ENCODE data around the gene NUDCD3. TPM values are rescaled to one million over a fixed set of nuclear protein-coding genes. Genes with fewer than 3 reads are reported as not detected.

NUDCD3 gene
- total RNA-seq, 1 donor = 54.3 TPM

DNA sequence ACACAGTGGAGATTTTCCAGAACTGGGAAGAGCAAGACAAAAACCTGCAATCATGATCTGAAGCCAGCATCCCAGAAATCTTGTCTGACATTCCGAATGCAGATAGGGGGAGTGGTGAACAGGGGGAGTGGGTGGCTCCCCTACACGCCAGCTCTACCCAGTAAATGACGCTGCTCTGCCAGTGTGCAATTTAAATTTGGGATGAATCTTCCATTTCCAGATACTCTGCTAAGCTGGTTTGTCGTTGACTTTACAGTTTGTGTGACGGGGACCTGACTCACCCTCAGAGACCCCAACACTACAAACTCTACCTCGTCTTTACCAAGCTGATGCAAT is 96.4 kb downstream of the NUDCD3 start:
- Histone ChIP-seq H3K79me2 (ENCODE audit: insufficient read depth, low read length) (no peaks in the 10 kb centered on the region), H4K20me1 (ENCODE audit: insufficient read depth, low read length) (peaks cover 7% of the 10 kb centered on the region), H3K27me3 (ENCODE audit: insufficient read depth, low read length) (no peaks in the 10 kb centered on the region), H3K27ac (ENCODE audit: low read depth, low read length) (no peak overlapping the region), H3K4me2 (ENCODE audit: insufficient read depth, low read length) (no peak overlapping the region), H3K36me3 (ENCODE audit: insufficient read depth, low read length) (peaks cover 31% of the 10 kb centered on the region), H3K9me3 (ENCODE audit: low read depth, low read length) (no peaks in the 10 kb centered on the region), H2AFZ (ENCODE audit: low read length) (no peak overlapping the region), H3K4me1 (ENCODE audit: insufficient read depth, low read length) (peaks cover 2% of the 10 kb centered on the region), H3K4me3 (ENCODE audit: insufficient read depth, low read length) (no peak overlapping the region)
- no peak for DNase-seq (ENCODE audit: insufficient read length, low spot score, missing footprints)
- TF ChIP-seq, protein P1, sequence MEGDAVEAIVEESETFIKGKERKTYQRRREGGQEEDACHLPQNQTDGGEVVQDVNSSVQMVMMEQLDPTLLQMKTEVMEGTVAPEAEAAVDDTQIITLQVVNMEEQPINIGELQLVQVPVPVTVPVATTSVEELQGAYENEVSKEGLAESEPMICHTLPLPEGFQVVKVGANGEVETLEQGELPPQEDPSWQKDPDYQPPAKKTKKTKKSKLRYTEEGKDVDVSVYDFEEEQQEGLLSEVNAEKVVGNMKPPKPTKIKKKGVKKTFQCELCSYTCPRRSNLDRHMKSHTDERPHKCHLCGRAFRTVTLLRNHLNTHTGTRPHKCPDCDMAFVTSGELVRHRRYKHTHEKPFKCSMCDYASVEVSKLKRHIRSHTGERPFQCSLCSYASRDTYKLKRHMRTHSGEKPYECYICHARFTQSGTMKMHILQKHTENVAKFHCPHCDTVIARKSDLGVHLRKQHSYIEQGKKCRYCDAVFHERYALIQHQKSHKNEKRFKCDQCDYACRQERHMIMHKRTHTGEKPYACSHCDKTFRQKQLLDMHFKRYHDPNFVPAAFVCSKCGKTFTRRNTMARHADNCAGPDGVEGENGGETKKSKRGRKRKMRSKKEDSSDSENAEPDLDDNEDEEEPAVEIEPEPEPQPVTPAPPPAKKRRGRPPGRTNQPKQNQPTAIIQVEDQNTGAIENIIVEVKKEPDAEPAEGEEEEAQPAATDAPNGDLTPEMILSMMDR (IDR thresholded peaks at IDR 0.05; ENCODE audit: extremely low read depth, low read depth, low read length) = no peak

DNA sequence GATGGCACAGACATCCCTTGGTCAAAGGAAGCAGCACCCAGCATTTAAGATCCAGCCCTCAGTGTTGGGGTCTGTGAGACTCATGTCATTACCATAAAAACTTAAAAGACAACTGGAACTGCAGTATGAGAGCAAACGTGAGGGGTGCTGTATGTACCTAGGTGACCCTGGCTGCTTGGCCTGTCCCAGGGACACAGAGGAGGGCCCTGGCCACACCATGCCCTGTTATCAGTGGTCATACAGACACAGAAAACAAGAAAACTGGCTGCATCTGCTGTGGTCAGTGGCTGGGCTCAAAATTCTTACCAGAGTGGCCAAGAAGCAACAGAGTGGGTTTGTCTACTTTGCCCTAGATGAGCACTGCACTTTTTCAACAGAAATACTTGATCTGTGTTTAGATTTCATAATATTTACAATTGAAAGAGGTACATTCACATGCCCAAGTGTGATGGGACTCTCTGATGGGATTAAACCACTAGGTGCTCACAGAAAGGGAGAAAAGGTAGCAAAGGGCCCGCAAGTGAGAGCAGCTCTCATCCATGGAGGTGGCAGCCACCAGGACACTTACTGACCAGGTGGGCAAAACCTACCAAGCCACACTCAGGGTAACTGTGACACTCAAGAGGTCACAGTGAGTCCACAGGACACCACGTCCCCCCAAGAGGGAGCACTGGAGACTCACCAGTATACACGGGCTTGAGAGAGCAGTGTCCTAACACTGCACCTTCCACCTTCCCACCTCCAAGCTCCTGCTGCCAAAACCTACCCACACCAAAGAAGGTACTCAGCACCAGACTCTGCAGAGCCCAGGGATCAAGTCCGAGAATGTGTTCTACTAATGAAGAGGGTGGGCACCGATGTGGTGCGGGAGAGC is 97.0 kb downstream of the NUDCD3 start:
- H4K20me1 ChIP-seq (ENCODE audit: insufficient read depth, low read length) = peaks cover under 1% of the 10 kb centered on the region
- no peak for DNase-seq (ENCODE audit: insufficient read length, low spot score, missing footprints)
- no peaks in the 10 kb centered on the region for H3K4me1 ChIP-seq (ENCODE audit: insufficient read depth, low read length)
- no peaks in the 10 kb centered on the region for H3K9me3 ChIP-seq (ENCODE audit: low read depth, low read length)
- no peaks in the 10 kb centered on the region for H3K27me3 ChIP-seq (ENCODE audit: insufficient read depth, low read length)
- H3K36me3 ChIP-seq (ENCODE audit: insufficient read depth, low read length) = peaks cover 34% of the 10 kb centered on the region
- H3K79me2 ChIP-seq (ENCODE audit: insufficient read depth, low read length) = no peaks in the 10 kb centered on the region
- no peak overlapping the region for H3K4me2 ChIP-seq (ENCODE audit: insufficient read depth, low read length)
- H2AFZ ChIP-seq (ENCODE audit: low read length) = no peak overlapping the region
- TF ChIP-seq, protein P1 (IDR thresholded peaks at IDR 0.05; ENCODE audit: extremely low read depth, low read depth, low read length) = no peak
- no peak overlapping the region for H3K27ac ChIP-seq (ENCODE audit: low read depth, low read length)
- H3K4me3 ChIP-seq (ENCODE audit: insufficient read depth, low read length) = no peak overlapping the region

DNA sequence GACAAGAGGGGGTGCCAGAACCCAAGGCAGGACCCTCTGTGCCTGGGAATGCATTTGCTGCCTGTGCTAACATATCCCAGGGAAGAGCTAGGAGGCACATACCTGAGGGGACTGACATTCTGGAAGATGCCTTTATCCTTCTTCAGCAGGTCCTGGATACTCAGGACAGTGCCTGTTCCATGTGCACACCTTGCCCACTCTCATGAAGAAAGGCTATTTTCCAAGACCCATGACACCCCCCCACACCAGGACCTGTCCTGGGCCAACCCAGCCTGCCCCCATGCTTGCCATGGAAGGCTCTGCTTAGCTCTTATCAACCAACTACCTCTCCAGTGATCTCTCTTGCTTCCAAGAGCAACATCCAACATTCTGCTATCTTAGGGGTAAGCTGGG is 97.8 kb downstream of the NUDCD3 start:
- H3K4me2 ChIP-seq (ENCODE audit: insufficient read depth, low read length) = no peak overlapping the region
- no peaks in the 10 kb centered on the region for H3K27me3 ChIP-seq (ENCODE audit: insufficient read depth, low read length)
- H3K4me3 ChIP-seq (ENCODE audit: insufficient read depth, low read length) = no peak overlapping the region
- no peak overlapping the region for H2AFZ ChIP-seq (ENCODE audit: low read length)
- DNase-seq (ENCODE audit: insufficient read length, low spot score, missing footprints) = no peak
- peaks cover 36% of the 10 kb centered on the region for H3K36me3 ChIP-seq (ENCODE audit: insufficient read depth, low read length)
- H3K9me3 ChIP-seq (ENCODE audit: low read depth, low read length) = no peaks in the 10 kb centered on the region
- H4K20me1 ChIP-seq (ENCODE audit: insufficient read depth, low read length) = no peaks in the 10 kb centered on the region
- no peaks in the 10 kb centered on the region for H3K4me1 ChIP-seq (ENCODE audit: insufficient read depth, low read length)
- H3K79me2 ChIP-seq (ENCODE audit: insufficient read depth, low read length) = no peaks in the 10 kb centered on the region
- H3K27ac ChIP-seq (ENCODE audit: low read depth, low read length) = no peak overlapping the region
- TF ChIP-seq, protein P1 (IDR thresholded peaks at IDR 0.05; ENCODE audit: extremely low read depth, low read depth, low read length) = no peak

DNA sequence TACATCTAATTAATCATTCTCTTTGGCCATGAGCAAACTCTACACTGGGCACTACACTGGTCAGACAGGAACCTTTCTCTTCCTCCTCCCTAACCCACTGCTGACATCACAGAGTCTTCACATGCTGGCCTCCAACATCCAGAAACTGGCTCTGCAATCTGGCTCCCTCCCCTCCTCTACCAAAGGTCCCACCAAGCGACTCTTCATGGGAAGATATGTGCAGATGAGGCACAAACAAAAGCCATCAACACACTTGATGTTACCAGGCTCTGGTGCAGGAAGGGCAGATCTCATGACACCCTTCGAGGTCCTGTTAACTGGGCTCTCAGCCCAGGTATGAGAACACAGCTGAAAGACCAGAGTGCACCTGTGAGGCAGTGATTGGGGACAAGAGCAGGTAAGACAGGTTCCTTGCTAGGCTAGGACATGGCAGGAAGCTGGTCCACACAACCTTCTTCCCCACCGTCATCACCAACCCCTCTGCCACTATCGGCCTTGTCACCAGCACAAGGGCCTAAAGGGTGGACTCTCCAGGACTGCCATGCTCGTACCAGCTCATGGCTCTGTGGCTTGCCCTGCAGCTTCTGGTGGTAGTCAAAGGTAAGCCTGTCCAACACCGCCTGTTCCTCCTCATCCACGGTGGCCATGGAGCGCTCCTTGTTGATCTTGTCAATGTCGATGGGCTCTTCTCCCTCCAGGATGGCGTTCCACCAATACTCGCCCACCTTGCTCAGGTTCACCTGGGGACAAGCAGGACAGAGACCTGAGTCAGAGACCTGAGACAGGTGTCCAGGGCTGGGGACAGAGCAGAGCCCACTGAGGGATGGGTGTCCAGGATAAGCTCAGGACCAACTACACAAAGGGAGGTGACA is 98.5 kb downstream of the NUDCD3 start:
- no peak overlapping the region for H2AFZ ChIP-seq (ENCODE audit: low read length)
- H3K4me2 ChIP-seq (ENCODE audit: insufficient read depth, low read length) = no peak overlapping the region
- H3K4me3 ChIP-seq (ENCODE audit: insufficient read depth, low read length) = no peak overlapping the region
- H3K79me2 ChIP-seq (ENCODE audit: insufficient read depth, low read length) = no peaks in the 10 kb centered on the region
- H3K27me3 ChIP-seq (ENCODE audit: insufficient read depth, low read length) = no peaks in the 10 kb centered on the region
- H3K9me3 ChIP-seq (ENCODE audit: low read depth, low read length) = no peaks in the 10 kb centered on the region
- H3K27ac ChIP-seq (ENCODE audit: low read depth, low read length) = no peak overlapping the region
- TF ChIP-seq, protein P1 (IDR thresholded peaks at IDR 0.05; ENCODE audit: extremely low read depth, low read depth, low read length) = no peak
- DNase-seq (ENCODE audit: insufficient read length, low spot score, missing footprints) = no peak
- H3K4me1 ChIP-seq (ENCODE audit: insufficient read depth, low read length) = no peaks in the 10 kb centered on the region
- no peaks in the 10 kb centered on the region for H4K20me1 ChIP-seq (ENCODE audit: insufficient read depth, low read length)
- H3K36me3 ChIP-seq (ENCODE audit: insufficient read depth, low read length) = peaks cover 40% of the 10 kb centered on the region
